Skeletal muscle tissue (tissue), 4 donors: Measurements from ENCODE around the gene SPANXC. TPM values are rescaled to one million over a fixed set of nuclear protein-coding genes. Genes with fewer than 3 reads are reported as not detected.
"Not testable (repeated sequence)": the region's sequence is repeated elsewhere in the genome, so short reads cannot be mapped to it uniquely, and the experiment has no call there.

ENCODE experiments used
- H3K27ac ChIP-seq: one replicate; pipeline ENCODE4 v1.7.0; 2013; ENCODE audit warnings: mild to moderate bottlenecking, low read depth, low read length, inconsistent platforms
- H3K27me3 ChIP-seq, 3 donors: one replicate each; pipeline ENCODE4 v1.7.0; 2013; ENCODE audit warnings: low read length in 3 of 3; ENCODE audit not compliant: control insufficient read depth in 3 of 3, insufficient read depth in 3 of 3
- H3K36me3 ChIP-seq, 3 donors: one replicate each; pipeline ENCODE4 v1.7.0; 2013; ENCODE audit warnings: low read length in 3 of 3; ENCODE audit not compliant: control insufficient read depth in 3 of 3, insufficient read depth in 3 of 3
- H3K4me1 ChIP-seq, 3 donors: one replicate each; pipeline ENCODE4 v1.7.0; 2013; ENCODE audit warnings: low read length in 3 of 3, mild to moderate bottlenecking in 3 of 3; ENCODE audit not compliant: control insufficient read depth in 3 of 3, insufficient read depth in 3 of 3
- H3K4me3 ChIP-seq, 3 donors: one replicate each; pipeline ENCODE4 v1.7.0; 2013; ENCODE audit warnings: low read length in 3 of 3
- H3K9ac ChIP-seq, 3 donors: one replicate each; pipeline ENCODE4 v1.7.0; 2013; ENCODE audit warnings: low read length in 3 of 3, mild to moderate bottlenecking in 3 of 3, moderate library complexity in 2 of 3, low read depth in 1 of 3
- H3K9me3 ChIP-seq, 3 donors: one replicate each; pipeline ENCODE4 v1.7.0; 2013; ENCODE audit warnings: low read length in 3 of 3; ENCODE audit not compliant: control insufficient read depth in 3 of 3
- total RNA-seq: library from RNA; depleted of rRNA; stranded (reverse); fragments of >200 nt; gene quantifications from one replicate; pipeline ENCODE4 v1.2.3, GENCODE V29; 2014
- donor health status: Osteomylitis.

SPANXC gene
- total RNA-seq = not detected

DNA sequence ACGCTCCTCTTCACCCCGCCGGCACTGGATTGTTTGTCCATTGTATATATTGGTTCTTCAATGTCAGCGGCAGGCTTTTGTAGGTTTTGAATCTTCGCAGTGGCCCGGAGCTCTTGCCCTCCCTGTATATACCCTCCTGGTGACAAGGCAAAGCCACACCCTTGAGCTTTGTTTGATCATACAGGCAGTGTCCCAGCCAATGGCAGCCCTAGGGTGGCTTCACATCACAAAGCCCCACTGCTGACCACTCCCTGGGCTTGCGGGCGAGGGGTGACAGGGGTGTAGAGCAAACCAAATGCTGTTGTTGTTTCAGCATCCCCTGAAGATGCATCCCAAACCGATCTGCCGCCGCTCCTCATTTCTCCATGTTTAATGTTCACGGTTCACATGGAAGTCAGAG, at the start of gene SPANXC:
TSS of gene SPANXC (minus strand) at position 101 of the 400 bp plus-strand sequence. CDS start at position 41, 60 bp downstream.
- H3K27me3 ChIP-seq, H3K4me1 ChIP-seq, H3K36me3 ChIP-seq, H3K27ac ChIP-seq, H3K9ac ChIP-seq, H3K4me3 ChIP-seq, H3K9me3 ChIP-seq: not testable (repeated sequence)

GRCh38 chrX:141279476-141279875, 37.2 kb upstream of the SPANXC start:
- Histone ChIP-seq H3K9ac (no peak overlapping the region), H3K27me3 (no peaks in the 10 kb centered on the region), H3K9me3 (no peaks in the 10 kb centered on the region), H3K36me3 (no peaks in the 10 kb centered on the region), H3K4me1 (no peaks in the 10 kb centered on the region), H3K4me3 (no peak overlapping the region), H3K27ac (no peak overlapping the region)

- Histone ChIP-seq H3K4me1 (no peaks in the 10 kb centered on the region), H3K9me3 (no peaks in the 10 kb centered on the region), H3K9ac (no peak overlapping the region), H3K27ac (no peak overlapping the region), H3K27me3 (no peaks in the 10 kb centered on the region), H3K4me3 (no peak overlapping the region), H3K36me3 (no peaks in the 10 kb centered on the region)
These were observed 36.0 kb upstream of the SPANXC start for GRCh38 chrX:141278306-141278705.

GRCh38 chrX:141258080-141258479, 15.8 kb upstream of the SPANXC start:
- H3K36me3 ChIP-seq = no peaks in the 10 kb centered on the region
- H3K9me3 ChIP-seq = no peaks in the 10 kb centered on the region
- no peaks in the 10 kb centered on the region for H3K27me3 ChIP-seq
- H3K9ac ChIP-seq = no peak overlapping the region
- H3K27ac ChIP-seq = no peak overlapping the region
- no peak overlapping the region for H3K4me3 ChIP-seq
- H3K4me1 ChIP-seq = no peaks in the 10 kb centered on the region

- Histone ChIP-seq H3K4me1 (no peaks in the 10 kb centered on the region), H3K36me3 (no peaks in the 10 kb centered on the region), H3K27me3 (no peaks in the 10 kb centered on the region), H3K27ac (no peak overlapping the region), H3K4me3 (no peak overlapping the region), H3K9me3 (no peaks in the 10 kb centered on the region), H3K9ac (no peak overlapping the region)
These were observed 20.7 kb downstream of the SPANXC start for GRCh38 chrX:141221611-141222010.

- no peak overlapping the region for H3K4me3 ChIP-seq
- no peaks in the 10 kb centered on the region for H3K9me3 ChIP-seq
- no peak overlapping the region for H3K9ac ChIP-seq
- H3K36me3 ChIP-seq = no peaks in the 10 kb centered on the region
- no peak overlapping the region for H3K27ac ChIP-seq
- H3K4me1 ChIP-seq = no peaks in the 10 kb centered on the region
- no peaks in the 10 kb centered on the region for H3K27me3 ChIP-seq
These were observed 21.8 kb downstream of the SPANXC start for GRCh38 chrX:141220342-141221008.

GRCh38 chrX:141214196-141214595, 28.1 kb downstream of the SPANXC start:
- H3K27ac ChIP-seq = no peak overlapping the region
- no peaks in the 10 kb centered on the region for H3K4me1 ChIP-seq
- no peak overlapping the region for H3K9ac ChIP-seq
- no peaks in the 10 kb centered on the region for H3K9me3 ChIP-seq
- H3K4me3 ChIP-seq = no peak overlapping the region
- H3K36me3 ChIP-seq = no peaks in the 10 kb centered on the region
- no peaks in the 10 kb centered on the region for H3K27me3 ChIP-seq

- H3K36me3 ChIP-seq = no peaks in the 10 kb centered on the region
- H3K9me3 ChIP-seq = no peaks in the 10 kb centered on the region
- no peak overlapping the region for H3K9ac ChIP-seq
- H3K27ac ChIP-seq = no peak overlapping the region
- H3K4me1 ChIP-seq = no peaks in the 10 kb centered on the region
- H3K27me3 ChIP-seq = no peaks in the 10 kb centered on the region
- H3K4me3 ChIP-seq = no peak overlapping the region
These were observed 40.4 kb downstream of the SPANXC start for GRCh38 chrX:141201962-141202361.

Other genes with a start within 250 kb of the SPANXC start
- not detected for gene SPANXB1, start 239.9 kb downstream of the SPANXC start, total RNA-seq
- 3.7 TPM for gene LDOC1, start 65.4 kb downstream of the SPANXC start, total RNA-seq